ENCODE data around the gene ELAVL3. TPM values are rescaled to one million over a fixed set of nuclear protein-coding genes. Genes with fewer than 3 reads are reported as not detected.

Gene ELAVL3
- total RNA-seq, 1 experiment from 2014 or later: 1.4 TPM

DNA sequence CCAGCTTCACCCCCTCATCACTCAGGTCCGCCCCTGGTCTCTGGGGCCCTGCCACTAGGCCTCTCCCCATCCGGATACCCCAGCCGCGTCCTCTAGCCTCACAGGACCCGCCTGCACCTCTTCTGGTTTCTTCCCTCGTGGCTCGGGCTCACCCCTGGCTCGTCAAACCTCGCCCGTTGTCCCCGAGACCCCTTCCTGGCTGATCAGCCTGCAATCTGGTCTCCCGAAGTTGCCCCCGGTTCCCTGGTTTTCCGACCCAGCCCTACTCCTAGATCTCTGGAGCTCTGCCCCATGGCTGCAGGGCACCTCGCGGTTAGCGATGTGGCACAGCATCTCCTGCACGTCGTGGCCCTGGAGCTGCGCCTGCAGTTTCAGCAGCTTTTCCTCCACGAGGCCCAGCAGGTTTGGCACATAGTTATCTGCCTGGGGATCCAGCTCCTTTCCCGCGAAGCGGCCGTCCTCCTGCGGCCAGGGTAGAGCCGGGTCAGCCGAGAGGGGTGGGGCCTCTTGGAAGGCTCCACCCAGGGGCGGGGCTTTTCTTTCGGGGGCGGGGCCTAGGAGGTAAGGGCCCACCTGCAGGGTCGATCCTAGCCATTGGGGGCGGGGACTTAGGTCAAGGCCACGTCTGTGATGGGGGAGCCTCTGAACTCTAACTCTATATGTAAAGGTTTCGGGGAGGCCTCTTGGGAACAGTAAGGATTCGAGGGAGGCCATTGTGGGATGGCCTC is 59.3 kb downstream of the ELAVL3 start (continued):
- TF ChIP-seq, protein P1, sequence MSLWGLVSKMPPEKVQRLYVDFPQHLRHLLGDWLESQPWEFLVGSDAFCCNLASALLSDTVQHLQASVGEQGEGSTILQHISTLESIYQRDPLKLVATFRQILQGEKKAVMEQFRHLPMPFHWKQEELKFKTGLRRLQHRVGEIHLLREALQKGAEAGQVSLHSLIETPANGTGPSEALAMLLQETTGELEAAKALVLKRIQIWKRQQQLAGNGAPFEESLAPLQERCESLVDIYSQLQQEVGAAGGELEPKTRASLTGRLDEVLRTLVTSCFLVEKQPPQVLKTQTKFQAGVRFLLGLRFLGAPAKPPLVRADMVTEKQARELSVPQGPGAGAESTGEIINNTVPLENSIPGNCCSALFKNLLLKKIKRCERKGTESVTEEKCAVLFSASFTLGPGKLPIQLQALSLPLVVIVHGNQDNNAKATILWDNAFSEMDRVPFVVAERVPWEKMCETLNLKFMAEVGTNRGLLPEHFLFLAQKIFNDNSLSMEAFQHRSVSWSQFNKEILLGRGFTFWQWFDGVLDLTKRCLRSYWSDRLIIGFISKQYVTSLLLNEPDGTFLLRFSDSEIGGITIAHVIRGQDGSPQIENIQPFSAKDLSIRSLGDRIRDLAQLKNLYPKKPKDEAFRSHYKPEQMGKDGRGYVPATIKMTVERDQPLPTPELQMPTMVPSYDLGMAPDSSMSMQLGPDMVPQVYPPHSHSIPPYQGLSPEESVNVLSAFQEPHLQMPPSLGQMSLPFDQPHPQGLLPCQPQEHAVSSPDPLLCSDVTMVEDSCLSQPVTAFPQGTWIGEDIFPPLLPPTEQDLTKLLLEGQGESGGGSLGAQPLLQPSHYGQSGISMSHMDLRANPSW (CRISPR knock-in tag; conservative IDR thresholded peaks at IDR 0.05; ENCODE audit: low read depth): peak; percentile 27; the same call in 1 of the 2 replicates
- TF ChIP-seq, protein P2, sequence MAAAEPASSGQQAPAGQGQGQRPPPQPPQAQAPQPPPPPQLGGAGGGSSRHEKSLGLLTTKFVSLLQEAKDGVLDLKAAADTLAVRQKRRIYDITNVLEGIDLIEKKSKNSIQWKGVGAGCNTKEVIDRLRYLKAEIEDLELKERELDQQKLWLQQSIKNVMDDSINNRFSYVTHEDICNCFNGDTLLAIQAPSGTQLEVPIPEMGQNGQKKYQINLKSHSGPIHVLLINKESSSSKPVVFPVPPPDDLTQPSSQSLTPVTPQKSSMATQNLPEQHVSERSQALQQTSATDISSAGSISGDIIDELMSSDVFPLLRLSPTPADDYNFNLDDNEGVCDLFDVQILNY (CRISPR knock-in tag; IDR thresholded peaks at IDR 0.05): peak; percentile 67; the same call in 1 of the 2 replicates
- TF ChIP-seq, protein P3, sequence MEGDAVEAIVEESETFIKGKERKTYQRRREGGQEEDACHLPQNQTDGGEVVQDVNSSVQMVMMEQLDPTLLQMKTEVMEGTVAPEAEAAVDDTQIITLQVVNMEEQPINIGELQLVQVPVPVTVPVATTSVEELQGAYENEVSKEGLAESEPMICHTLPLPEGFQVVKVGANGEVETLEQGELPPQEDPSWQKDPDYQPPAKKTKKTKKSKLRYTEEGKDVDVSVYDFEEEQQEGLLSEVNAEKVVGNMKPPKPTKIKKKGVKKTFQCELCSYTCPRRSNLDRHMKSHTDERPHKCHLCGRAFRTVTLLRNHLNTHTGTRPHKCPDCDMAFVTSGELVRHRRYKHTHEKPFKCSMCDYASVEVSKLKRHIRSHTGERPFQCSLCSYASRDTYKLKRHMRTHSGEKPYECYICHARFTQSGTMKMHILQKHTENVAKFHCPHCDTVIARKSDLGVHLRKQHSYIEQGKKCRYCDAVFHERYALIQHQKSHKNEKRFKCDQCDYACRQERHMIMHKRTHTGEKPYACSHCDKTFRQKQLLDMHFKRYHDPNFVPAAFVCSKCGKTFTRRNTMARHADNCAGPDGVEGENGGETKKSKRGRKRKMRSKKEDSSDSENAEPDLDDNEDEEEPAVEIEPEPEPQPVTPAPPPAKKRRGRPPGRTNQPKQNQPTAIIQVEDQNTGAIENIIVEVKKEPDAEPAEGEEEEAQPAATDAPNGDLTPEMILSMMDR (IDR thresholded peaks at IDR 0.05): no peak
- no peak for TF ChIP-seq FOXK1 (CRISPR knock-in tag; IDR thresholded peaks at IDR 0.05)
- TF ChIP-seq, protein P4, sequence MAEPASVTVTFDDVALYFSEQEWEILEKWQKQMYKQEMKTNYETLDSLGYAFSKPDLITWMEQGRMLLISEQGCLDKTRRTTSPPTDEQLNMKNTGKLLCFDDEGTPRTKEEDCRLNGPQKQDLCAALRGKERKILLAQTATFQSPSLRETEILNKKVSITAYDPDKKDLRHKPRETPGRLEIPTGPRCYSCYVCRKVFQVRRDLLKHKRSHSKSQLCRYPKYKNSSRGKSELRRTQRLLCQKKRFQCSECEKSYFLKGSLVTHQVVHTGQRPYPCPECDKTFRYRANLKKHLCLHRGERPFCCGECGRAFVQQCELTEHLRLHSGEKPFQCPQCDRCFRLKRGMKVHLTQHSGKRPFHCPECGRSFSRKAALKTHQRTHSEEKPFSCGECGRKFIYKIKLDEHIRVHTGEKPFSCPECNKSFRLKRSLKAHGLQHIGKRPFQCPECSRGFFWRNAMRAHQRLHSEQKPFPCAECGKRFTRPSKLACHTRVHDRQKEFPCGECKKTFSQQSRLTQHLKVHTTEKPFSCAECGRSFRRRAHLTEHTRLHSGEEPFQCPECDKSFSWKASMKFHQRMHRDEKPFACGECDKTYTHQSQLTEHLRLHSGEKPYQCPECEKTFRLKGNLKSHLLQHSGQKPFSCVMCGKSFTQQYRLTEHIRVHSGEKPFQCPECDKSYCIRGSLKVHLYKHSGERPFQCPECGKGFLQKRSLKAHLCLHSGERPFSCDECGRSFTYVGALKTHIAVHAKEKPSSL (CRISPR knock-in tag; conservative IDR thresholded peaks at IDR 0.05): no peak
- 0 out of 2 replicates have a peak, but pooled peaks have one; percentile 25 for TF ChIP-seq ZBTB21 (CRISPR knock-in tag; IDR thresholded peaks at IDR 0.05; ENCODE audit: borderline replicate concordance)
- TF ChIP-seq, protein P5, sequence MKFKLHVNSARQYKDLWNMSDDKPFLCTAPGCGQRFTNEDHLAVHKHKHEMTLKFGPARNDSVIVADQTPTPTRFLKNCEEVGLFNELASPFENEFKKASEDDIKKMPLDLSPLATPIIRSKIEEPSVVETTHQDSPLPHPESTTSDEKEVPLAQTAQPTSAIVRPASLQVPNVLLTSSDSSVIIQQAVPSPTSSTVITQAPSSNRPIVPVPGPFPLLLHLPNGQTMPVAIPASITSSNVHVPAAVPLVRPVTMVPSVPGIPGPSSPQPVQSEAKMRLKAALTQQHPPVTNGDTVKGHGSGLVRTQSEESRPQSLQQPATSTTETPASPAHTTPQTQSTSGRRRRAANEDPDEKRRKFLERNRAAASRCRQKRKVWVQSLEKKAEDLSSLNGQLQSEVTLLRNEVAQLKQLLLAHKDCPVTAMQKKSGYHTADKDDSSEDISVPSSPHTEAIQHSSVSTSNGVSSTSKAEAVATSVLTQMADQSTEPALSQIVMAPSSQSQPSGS (CRISPR knock-in tag; IDR thresholded peaks at IDR 0.05; ENCODE audit: borderline replicate concordance, low read depth): no peak
- no peak for TF ChIP-seq ZNF121 (CRISPR knock-in tag; IDR thresholded peaks at IDR 0.05)
- no peak for TF ChIP-seq KAT7 (CRISPR knock-in tag; IDR thresholded peaks at IDR 0.05; ENCODE audit: borderline replicate concordance)
- no peak for TF ChIP-seq FOXP1 (CRISPR knock-in tag; IDR thresholded peaks at IDR 0.05; ENCODE audit: borderline replicate concordance)
- peak; percentile 42; the same call in 1 of the 2 replicates for TF ChIP-seq TP53 (CRISPR knock-in tag; IDR thresholded peaks at IDR 0.05)
- no peak for TF ChIP-seq GABPB1 (CRISPR knock-in tag; IDR thresholded peaks at IDR 0.05)
- no peak for TF ChIP-seq IRF2 (CRISPR knock-in tag; IDR thresholded peaks at IDR 0.05; ENCODE audit: borderline replicate concordance, low read depth)
- TF ChIP-seq, protein P6, sequence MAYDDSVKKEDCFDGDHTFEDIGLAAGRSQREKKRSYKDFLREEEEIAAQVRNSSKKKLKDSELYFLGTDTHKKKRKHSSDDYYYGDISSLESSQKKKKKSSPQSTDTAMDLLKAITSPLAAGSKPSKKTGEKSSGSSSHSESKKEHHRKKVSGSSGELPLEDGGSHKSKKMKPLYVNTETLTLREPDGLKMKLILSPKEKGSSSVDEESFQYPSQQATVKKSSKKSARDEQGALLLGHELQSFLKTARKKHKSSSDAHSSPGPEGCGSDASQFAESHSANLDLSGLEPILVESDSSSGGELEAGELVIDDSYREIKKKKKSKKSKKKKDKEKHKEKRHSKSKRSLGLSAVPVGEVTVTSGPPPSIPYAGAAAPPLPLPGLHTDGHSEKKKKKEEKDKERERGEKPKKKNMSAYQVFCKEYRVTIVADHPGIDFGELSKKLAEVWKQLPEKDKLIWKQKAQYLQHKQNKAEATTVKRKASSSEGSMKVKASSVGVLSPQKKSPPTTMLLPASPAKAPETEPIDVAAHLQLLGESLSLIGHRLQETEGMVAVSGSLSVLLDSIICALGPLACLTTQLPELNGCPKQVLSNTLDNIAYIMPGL (CRISPR knock-in tag; IDR thresholded peaks at IDR 0.05): no peak
- no peak for TF ChIP-seq NR3C1 (CRISPR knock-in tag; conservative IDR thresholded peaks at IDR 0.05; ENCODE audit: low read depth)
- TF ChIP-seq, protein P7, sequence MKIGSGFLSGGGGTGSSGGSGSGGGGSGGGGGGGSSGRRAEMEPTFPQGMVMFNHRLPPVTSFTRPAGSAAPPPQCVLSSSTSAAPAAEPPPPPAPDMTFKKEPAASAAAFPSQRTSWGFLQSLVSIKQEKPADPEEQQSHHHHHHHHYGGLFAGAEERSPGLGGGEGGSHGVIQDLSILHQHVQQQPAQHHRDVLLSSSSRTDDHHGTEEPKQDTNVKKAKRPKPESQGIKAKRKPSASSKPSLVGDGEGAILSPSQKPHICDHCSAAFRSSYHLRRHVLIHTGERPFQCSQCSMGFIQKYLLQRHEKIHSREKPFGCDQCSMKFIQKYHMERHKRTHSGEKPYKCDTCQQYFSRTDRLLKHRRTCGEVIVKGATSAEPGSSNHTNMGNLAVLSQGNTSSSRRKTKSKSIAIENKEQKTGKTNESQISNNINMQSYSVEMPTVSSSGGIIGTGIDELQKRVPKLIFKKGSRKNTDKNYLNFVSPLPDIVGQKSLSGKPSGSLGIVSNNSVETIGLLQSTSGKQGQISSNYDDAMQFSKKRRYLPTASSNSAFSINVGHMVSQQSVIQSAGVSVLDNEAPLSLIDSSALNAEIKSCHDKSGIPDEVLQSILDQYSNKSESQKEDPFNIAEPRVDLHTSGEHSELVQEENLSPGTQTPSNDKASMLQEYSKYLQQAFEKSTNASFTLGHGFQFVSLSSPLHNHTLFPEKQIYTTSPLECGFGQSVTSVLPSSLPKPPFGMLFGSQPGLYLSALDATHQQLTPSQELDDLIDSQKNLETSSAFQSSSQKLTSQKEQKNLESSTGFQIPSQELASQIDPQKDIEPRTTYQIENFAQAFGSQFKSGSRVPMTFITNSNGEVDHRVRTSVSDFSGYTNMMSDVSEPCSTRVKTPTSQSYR (CRISPR knock-in tag; IDR thresholded peaks at IDR 0.05): no peak
- TF ChIP-seq ESRRA (CRISPR knock-in tag; IDR thresholded peaks at IDR 0.05; ENCODE audit: borderline replicate concordance): no peak
- no peak for TF ChIP-seq OVOL2 (CRISPR knock-in tag; IDR thresholded peaks at IDR 0.05; ENCODE audit: borderline replicate concordance)
- TF ChIP-seq ETV6 (CRISPR knock-in tag; IDR thresholded peaks at IDR 0.05): no peak
- TF ChIP-seq, protein P8, sequence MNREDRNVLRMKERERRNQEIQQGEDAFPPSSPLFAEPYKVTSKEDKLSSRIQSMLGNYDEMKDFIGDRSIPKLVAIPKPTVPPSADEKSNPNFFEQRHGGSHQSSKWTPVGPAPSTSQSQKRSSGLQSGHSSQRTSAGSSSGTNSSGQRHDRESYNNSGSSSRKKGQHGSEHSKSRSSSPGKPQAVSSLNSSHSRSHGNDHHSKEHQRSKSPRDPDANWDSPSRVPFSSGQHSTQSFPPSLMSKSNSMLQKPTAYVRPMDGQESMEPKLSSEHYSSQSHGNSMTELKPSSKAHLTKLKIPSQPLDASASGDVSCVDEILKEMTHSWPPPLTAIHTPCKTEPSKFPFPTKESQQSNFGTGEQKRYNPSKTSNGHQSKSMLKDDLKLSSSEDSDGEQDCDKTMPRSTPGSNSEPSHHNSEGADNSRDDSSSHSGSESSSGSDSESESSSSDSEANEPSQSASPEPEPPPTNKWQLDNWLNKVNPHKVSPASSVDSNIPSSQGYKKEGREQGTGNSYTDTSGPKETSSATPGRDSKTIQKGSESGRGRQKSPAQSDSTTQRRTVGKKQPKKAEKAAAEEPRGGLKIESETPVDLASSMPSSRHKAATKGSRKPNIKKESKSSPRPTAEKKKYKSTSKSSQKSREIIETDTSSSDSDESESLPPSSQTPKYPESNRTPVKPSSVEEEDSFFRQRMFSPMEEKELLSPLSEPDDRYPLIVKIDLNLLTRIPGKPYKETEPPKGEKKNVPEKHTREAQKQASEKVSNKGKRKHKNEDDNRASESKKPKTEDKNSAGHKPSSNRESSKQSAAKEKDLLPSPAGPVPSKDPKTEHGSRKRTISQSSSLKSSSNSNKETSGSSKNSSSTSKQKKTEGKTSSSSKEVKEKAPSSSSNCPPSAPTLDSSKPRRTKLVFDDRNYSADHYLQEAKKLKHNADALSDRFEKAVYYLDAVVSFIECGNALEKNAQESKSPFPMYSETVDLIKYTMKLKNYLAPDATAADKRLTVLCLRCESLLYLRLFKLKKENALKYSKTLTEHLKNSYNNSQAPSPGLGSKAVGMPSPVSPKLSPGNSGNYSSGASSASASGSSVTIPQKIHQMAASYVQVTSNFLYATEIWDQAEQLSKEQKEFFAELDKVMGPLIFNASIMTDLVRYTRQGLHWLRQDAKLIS (CRISPR knock-in tag; IDR thresholded peaks at IDR 0.05; ENCODE audit: borderline replicate concordance): no peak

Measured in WTC11 (cell line).